WTC11 (cell line): Measurements from ENCODE around the gene NKAIN2. TPM values are rescaled to one million over a fixed set of nuclear protein-coding genes. Genes with fewer than 3 reads are reported as not detected.

Source experiments
- ATAC-seq: fragments of 200-7000 bp; cut with Tn5 transposase; 2 replicates; pipeline ENCODE4 v1.10.0; 2021; ENCODE audit warnings: mild to moderate bottlenecking, moderate library complexity
- CTCF ChIA-PET: fragments of 300-600 bp; sonication (Branson Sonifier 250); formaldehyde crosslinking; loops from one replicate; lab custom pipeline; 2021; ENCODE audit warnings: antibody characterized with exemption; lab: Charles Lee
- POLR2A ChIA-PET: fragments of 350-600 bp; sonication (Branson Sonifier 250); formaldehyde crosslinking; loops from one replicate; lab custom pipeline; 2021; ENCODE audit warnings: antibody characterized with exemption; lab: Charles Lee
- DNase-seq: peaks from one replicate; pipeline ENCODE4 v3.0.0; 2021; ENCODE audit warnings: low spot score
- H3K27ac Mint-ChIP-seq: 2 replicates; pipeline ENCODE4 v1.8.0; 2021; ENCODE audit warnings: mixed read lengths
- H3K27me3 Mint-ChIP-seq: 2 replicates; pipeline ENCODE4 v1.8.0; 2021; ENCODE audit warnings: low read depth, mild to moderate bottlenecking, moderate library complexity, mixed read lengths
- H3K36me3 Mint-ChIP-seq: 2 replicates; pipeline ENCODE4 v1.8.0; 2021; ENCODE audit warnings: mixed read lengths
- H3K4me1 Mint-ChIP-seq: 2 replicates; pipeline ENCODE4 v1.8.0; 2022; ENCODE audit warnings: mixed read lengths
- H3K4me3 Mint-ChIP-seq: 2 replicates; pipeline ENCODE4 v1.8.0; 2021; ENCODE audit warnings: mild to moderate bottlenecking, moderate library complexity, mixed read lengths
- H3K9me3 Mint-ChIP-seq: 2 replicates; pipeline ENCODE4 v1.8.0; 2021; ENCODE audit warnings: mixed read lengths
- CBFB ChIP-seq: sonication (generic); formaldehyde crosslinking; IDR thresholded peaks from 2 replicates; pipeline ENCODE4 v1.8.1; 2022; ENCODE audit warnings: mild to moderate bottlenecking, low read depth, missing genetic modification reagents
- ESRRA ChIP-seq: sonication (generic); formaldehyde crosslinking; IDR thresholded peaks from 2 replicates; pipeline ENCODE4 v1.8.1; 2022; ENCODE audit warnings: mild to moderate bottlenecking, missing genetic modification reagents, borderline replicate concordance
- FOXK1 ChIP-seq: sonication (generic); formaldehyde crosslinking; IDR thresholded peaks from 2 replicates; pipeline ENCODE4 v1.8.0; 2022; ENCODE audit warnings: mild to moderate bottlenecking, moderate library complexity, missing genetic modification reagents
- NFATC4 ChIP-seq: fragments of 250-450 bp; sonication (Bioruptor Pico); IDR thresholded peaks from 2 replicates; pipeline ENCODE4 v1.9.0; 2021; ENCODE audit warnings: mild to moderate bottlenecking
- RELA ChIP-seq: sonication (generic); formaldehyde crosslinking; IDR thresholded peaks from 2 replicates; pipeline ENCODE4 v1.8.1; 2022; ENCODE audit warnings: missing genetic modification reagents, mild to moderate bottlenecking, borderline replicate concordance
- ZBTB21 ChIP-seq: sonication (generic); formaldehyde crosslinking; IDR thresholded peaks from 2 replicates; pipeline ENCODE4 v1.8.1; 2023; ENCODE audit warnings: mild to moderate bottlenecking, missing genetic modification reagents, borderline replicate concordance
- total RNA-seq: library from RNA; stranded (reverse); gene quantifications from 3 replicates; pipeline ENCODE4 v1.2.3, GENCODE V29; 2021
- TF ChIP-seq, protein P1 (sequence below): sonication (generic); formaldehyde crosslinking; IDR thresholded peaks from 2 replicates; pipeline ENCODE4 v1.8.0; 2023; ENCODE audit warnings: mild to moderate bottlenecking, missing genetic modification reagents
- TF ChIP-seq, protein P2 (sequence below): sonication (generic); formaldehyde crosslinking; IDR thresholded peaks from 2 replicates; pipeline ENCODE4 v1.8.1; 2023; ENCODE audit warnings: mild to moderate bottlenecking, missing genetic modification reagents, moderate library complexity
- TF ChIP-seq, protein P3 (sequence below): sonication (generic); formaldehyde crosslinking; IDR thresholded peaks from 2 replicates; pipeline ENCODE4 v1.8.0; 2022; ENCODE audit warnings: mild to moderate bottlenecking, missing genetic modification reagents
- TF ChIP-seq, protein P4 (sequence below): sonication (generic); formaldehyde crosslinking; IDR thresholded peaks from 2 replicates; pipeline ENCODE4 v1.8.1; 2023; ENCODE audit warnings: mild to moderate bottlenecking, moderate library complexity, missing genetic modification reagents
- TF ChIP-seq, protein P5 (sequence below): sonication (generic); formaldehyde crosslinking; IDR thresholded peaks from 2 replicates; pipeline ENCODE4 v1.8.0; 2022; ENCODE audit warnings: missing genetic modification reagents
- TF ChIP-seq, protein P6 (sequence below): fragments of 250-450 bp; sonication (Bioruptor Pico); IDR thresholded peaks from 2 replicates; pipeline ENCODE4 v1.9.0; 2021; ENCODE audit warnings: mild to moderate bottlenecking, borderline replicate concordance
- TF ChIP-seq, protein P7 (sequence below): sonication (generic); formaldehyde crosslinking; IDR thresholded peaks from 2 replicates; pipeline ENCODE4 v1.8.1; 2022; ENCODE audit warnings: mild to moderate bottlenecking, missing genetic modification reagents, moderate library complexity, borderline replicate concordance
- TF ChIP-seq, protein P8 (sequence below): sonication (generic); formaldehyde crosslinking; IDR thresholded peaks from 2 replicates; pipeline ENCODE4 v1.8.1; 2023; ENCODE audit warnings: mild to moderate bottlenecking, missing genetic modification reagents

Gene NKAIN2
- total RNA-seq, 1 experiment from 2014 or later = 0.33 TPM

DNA sequence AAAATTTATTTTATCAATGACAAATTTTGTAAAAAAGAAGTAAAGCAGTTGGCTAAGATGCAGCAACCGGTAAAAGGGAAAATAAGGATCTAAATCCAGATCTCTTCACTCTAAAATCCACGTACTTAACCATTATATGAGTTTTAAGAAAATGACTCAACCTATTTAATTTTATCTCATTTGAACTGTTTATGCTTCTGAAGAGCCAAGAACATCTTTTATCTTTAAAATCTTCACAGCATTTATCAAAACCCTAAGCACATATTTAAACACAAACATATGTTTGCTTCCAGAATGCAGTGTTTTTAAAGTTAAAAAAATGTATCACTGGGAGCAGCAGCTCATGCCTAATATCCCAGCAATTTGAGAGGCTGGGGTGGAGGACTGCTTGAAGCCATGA is 339.2 kb downstream of the NKAIN2 start:
- H3K27me3 Mint-ChIP-seq = no peaks in the 10 kb centered on the region
- ATAC-seq (no peak), DNase-seq (no peak)
- no peaks in the 10 kb centered on the region for H3K36me3 Mint-ChIP-seq
- ChIA-PET POLR2A (no interaction called here), CTCF (no interaction called here)
- no peak overlapping the region for H3K4me3 Mint-ChIP-seq
- peaks cover 5% of the 10 kb centered on the region; the same call in 1 of the 2 replicates for H3K9me3 Mint-ChIP-seq
- no peak overlapping the region for H3K27ac Mint-ChIP-seq
- no peaks in the 10 kb centered on the region for H3K4me1 Mint-ChIP-seq
- TF ChIP-seq, protein P1, sequence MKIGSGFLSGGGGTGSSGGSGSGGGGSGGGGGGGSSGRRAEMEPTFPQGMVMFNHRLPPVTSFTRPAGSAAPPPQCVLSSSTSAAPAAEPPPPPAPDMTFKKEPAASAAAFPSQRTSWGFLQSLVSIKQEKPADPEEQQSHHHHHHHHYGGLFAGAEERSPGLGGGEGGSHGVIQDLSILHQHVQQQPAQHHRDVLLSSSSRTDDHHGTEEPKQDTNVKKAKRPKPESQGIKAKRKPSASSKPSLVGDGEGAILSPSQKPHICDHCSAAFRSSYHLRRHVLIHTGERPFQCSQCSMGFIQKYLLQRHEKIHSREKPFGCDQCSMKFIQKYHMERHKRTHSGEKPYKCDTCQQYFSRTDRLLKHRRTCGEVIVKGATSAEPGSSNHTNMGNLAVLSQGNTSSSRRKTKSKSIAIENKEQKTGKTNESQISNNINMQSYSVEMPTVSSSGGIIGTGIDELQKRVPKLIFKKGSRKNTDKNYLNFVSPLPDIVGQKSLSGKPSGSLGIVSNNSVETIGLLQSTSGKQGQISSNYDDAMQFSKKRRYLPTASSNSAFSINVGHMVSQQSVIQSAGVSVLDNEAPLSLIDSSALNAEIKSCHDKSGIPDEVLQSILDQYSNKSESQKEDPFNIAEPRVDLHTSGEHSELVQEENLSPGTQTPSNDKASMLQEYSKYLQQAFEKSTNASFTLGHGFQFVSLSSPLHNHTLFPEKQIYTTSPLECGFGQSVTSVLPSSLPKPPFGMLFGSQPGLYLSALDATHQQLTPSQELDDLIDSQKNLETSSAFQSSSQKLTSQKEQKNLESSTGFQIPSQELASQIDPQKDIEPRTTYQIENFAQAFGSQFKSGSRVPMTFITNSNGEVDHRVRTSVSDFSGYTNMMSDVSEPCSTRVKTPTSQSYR = no peak
- TF ChIP-seq, protein P2, sequence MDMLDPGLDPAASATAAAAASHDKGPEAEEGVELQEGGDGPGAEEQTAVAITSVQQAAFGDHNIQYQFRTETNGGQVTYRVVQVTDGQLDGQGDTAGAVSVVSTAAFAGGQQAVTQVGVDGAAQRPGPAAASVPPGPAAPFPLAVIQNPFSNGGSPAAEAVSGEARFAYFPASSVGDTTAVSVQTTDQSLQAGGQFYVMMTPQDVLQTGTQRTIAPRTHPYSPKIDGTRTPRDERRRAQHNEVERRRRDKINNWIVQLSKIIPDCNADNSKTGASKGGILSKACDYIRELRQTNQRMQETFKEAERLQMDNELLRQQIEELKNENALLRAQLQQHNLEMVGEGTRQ = no peak
- TF ChIP-seq, protein P3, sequence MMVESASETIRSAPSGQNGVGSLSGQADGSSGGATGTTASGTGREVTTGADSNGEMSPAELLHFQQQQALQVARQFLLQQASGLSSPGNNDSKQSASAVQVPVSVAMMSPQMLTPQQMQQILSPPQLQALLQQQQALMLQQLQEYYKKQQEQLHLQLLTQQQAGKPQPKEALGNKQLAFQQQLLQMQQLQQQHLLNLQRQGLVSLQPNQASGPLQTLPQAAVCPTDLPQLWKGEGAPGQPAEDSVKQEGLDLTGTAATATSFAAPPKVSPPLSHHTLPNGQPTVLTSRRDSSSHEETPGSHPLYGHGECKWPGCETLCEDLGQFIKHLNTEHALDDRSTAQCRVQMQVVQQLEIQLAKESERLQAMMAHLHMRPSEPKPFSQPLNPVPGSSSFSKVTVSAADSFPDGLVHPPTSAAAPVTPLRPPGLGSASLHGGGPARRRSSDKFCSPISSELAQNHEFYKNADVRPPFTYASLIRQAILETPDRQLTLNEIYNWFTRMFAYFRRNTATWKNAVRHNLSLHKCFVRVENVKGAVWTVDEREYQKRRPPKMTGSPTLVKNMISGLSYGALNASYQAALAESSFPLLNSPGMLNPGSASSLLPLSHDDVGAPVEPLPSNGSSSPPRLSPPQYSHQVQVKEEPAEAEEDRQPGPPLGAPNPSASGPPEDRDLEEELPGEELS (CRISPR knock-in tag) = no peak
- TF ChIP-seq CBFB (CRISPR knock-in tag) (no peak), NFATC4 (no peak), FOXK1 (CRISPR knock-in tag) (no peak), ZBTB21 (CRISPR knock-in tag) (no peak), ESRRA (CRISPR knock-in tag) (no peak), RELA (CRISPR knock-in tag) (no peak)
- TF ChIP-seq, protein P4, sequence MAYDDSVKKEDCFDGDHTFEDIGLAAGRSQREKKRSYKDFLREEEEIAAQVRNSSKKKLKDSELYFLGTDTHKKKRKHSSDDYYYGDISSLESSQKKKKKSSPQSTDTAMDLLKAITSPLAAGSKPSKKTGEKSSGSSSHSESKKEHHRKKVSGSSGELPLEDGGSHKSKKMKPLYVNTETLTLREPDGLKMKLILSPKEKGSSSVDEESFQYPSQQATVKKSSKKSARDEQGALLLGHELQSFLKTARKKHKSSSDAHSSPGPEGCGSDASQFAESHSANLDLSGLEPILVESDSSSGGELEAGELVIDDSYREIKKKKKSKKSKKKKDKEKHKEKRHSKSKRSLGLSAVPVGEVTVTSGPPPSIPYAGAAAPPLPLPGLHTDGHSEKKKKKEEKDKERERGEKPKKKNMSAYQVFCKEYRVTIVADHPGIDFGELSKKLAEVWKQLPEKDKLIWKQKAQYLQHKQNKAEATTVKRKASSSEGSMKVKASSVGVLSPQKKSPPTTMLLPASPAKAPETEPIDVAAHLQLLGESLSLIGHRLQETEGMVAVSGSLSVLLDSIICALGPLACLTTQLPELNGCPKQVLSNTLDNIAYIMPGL (CRISPR knock-in tag) = no peak
- TF ChIP-seq, protein P5, sequence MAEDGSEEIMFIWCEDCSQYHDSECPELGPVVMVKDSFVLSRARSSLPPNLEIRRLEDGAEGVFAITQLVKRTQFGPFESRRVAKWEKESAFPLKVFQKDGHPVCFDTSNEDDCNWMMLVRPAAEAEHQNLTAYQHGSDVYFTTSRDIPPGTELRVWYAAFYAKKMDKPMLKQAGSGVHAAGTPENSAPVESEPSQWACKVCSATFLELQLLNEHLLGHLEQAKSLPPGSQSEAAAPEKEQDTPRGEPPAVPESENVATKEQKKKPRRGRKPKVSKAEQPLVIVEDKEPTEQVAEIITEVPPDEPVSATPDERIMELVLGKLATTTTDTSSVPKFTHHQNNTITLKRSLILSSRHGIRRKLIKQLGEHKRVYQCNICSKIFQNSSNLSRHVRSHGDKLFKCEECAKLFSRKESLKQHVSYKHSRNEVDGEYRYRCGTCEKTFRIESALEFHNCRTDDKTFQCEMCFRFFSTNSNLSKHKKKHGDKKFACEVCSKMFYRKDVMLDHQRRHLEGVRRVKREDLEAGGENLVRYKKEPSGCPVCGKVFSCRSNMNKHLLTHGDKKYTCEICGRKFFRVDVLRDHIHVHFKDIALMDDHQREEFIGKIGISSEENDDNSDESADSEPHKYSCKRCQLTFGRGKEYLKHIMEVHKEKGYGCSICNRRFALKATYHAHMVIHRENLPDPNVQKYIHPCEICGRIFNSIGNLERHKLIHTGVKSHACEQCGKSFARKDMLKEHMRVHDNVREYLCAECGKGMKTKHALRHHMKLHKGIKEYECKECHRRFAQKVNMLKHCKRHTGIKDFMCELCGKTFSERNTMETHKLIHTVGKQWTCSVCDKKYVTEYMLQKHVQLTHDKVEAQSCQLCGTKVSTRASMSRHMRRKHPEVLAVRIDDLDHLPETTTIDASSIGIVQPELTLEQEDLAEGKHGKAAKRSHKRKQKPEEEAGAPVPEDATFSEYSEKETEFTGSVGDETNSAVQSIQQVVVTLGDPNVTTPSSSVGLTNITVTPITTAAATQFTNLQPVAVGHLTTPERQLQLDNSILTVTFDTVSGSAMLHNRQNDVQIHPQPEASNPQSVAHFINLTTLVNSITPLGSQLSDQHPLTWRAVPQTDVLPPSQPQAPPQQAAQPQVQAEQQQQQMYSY (CRISPR knock-in tag) = no peak
- TF ChIP-seq, protein P6, sequence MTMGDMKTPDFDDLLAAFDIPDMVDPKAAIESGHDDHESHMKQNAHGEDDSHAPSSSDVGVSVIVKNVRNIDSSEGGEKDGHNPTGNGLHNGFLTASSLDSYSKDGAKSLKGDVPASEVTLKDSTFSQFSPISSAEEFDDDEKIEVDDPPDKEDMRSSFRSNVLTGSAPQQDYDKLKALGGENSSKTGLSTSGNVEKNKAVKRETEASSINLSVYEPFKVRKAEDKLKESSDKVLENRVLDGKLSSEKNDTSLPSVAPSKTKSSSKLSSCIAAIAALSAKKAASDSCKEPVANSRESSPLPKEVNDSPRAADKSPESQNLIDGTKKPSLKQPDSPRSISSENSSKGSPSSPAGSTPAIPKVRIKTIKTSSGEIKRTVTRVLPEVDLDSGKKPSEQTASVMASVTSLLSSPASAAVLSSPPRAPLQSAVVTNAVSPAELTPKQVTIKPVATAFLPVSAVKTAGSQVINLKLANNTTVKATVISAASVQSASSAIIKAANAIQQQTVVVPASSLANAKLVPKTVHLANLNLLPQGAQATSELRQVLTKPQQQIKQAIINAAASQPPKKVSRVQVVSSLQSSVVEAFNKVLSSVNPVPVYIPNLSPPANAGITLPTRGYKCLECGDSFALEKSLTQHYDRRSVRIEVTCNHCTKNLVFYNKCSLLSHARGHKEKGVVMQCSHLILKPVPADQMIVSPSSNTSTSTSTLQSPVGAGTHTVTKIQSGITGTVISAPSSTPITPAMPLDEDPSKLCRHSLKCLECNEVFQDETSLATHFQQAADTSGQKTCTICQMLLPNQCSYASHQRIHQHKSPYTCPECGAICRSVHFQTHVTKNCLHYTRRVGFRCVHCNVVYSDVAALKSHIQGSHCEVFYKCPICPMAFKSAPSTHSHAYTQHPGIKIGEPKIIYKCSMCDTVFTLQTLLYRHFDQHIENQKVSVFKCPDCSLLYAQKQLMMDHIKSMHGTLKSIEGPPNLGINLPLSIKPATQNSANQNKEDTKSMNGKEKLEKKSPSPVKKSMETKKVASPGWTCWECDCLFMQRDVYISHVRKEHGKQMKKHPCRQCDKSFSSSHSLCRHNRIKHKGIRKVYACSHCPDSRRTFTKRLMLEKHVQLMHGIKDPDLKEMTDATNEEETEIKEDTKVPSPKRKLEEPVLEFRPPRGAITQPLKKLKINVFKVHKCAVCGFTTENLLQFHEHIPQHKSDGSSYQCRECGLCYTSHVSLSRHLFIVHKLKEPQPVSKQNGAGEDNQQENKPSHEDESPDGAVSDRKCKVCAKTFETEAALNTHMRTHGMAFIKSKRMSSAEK (CRISPR knock-in tag) = no peak
- TF ChIP-seq, protein P7, sequence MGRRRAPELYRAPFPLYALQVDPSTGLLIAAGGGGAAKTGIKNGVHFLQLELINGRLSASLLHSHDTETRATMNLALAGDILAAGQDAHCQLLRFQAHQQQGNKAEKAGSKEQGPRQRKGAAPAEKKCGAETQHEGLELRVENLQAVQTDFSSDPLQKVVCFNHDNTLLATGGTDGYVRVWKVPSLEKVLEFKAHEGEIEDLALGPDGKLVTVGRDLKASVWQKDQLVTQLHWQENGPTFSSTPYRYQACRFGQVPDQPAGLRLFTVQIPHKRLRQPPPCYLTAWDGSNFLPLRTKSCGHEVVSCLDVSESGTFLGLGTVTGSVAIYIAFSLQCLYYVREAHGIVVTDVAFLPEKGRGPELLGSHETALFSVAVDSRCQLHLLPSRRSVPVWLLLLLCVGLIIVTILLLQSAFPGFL (CRISPR knock-in tag) = no peak
- TF ChIP-seq, protein P8, sequence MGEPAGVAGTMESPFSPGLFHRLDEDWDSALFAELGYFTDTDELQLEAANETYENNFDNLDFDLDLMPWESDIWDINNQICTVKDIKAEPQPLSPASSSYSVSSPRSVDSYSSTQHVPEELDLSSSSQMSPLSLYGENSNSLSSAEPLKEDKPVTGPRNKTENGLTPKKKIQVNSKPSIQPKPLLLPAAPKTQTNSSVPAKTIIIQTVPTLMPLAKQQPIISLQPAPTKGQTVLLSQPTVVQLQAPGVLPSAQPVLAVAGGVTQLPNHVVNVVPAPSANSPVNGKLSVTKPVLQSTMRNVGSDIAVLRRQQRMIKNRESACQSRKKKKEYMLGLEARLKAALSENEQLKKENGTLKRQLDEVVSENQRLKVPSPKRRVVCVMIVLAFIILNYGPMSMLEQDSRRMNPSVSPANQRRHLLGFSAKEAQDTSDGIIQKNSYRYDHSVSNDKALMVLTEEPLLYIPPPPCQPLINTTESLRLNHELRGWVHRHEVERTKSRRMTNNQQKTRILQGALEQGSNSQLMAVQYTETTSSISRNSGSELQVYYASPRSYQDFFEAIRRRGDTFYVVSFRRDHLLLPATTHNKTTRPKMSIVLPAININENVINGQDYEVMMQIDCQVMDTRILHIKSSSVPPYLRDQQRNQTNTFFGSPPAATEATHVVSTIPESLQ (CRISPR knock-in tag) = no peak
- TF ChIP-seq, all 79 proteins: peak for 0
